ENCODE data around the gene AQP4. TPM values are rescaled to one million over a fixed set of nuclear protein-coding genes. Genes with fewer than 3 reads are reported as not detected.

AQP4 gene
- total and polyA plus RNA-seq, 2 of the 13 experiments (the other 11 are each of a cell fraction or from before 2014, with no cell fraction given) = 0.20 to 0.62 TPM

DNA sequence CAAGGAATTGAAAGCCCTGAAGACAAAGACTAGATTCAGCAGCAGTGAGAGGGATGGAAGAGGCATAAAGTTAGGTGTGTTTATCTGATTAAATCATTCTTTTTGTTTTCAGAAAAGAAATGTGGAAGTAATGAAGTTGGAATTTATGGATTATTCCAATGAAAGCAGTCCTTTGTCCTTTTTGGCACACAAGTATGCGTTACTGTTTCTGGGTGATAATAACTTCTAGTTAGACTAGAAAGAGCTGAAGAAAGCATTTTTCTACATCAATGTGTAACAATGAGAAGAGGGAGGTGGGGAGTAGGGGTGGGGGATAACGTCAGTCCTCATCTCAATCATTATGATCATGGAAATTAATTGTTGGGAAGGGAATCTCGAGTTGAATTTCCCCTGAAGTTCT lies 53.0 kb downstream of the AQP4 start:
- in situ Hi-C loops (cut with HindIII; ENCODE audit: extremely low pct_ligation_motif_present, low pct_unique_long_range_greater_than_20kb) = loop anchor here (10.0 to 25.0 kb wide), 2 partner anchors 500 to 792 kb away; no protein-coding TSS in a partner anchor
- no peak overlapping the region for H2AFZ ChIP-seq (ENCODE audit: low read length)
- H3K9ac ChIP-seq (ENCODE audit: insufficient read depth, low read depth, low read length) = no peak overlapping the region
- ATAC-seq = no peak
- DNase-seq (ENCODE audit: low spot score) = no peak
- no peak overlapping the region for H3K27ac ChIP-seq (ENCODE audit: extremely low read length, insufficient read depth, low read length)
- H3K27me3 ChIP-seq (ENCODE audit: control insufficient read depth in 1 of 2, insufficient read depth in 2 of 2, low read length in 2 of 2) = no peaks in the 10 kb centered on the region
- no peaks in the 10 kb centered on the region for H4K20me1 ChIP-seq (ENCODE audit: insufficient read depth, low read length)
- no peak overlapping the region for H3K4me3 ChIP-seq (replicated peaks in 1 of 3; ENCODE audit: insufficient read depth in 1 of 3, low read depth in 2 of 3, low read length in 3 of 3)
- no peak overlapping the region for H3K4me2 ChIP-seq (ENCODE audit: low read depth, low read length)
- FAIRE-seq = no peak
- H3K79me2 ChIP-seq (ENCODE audit: insufficient read depth, low read length) = no peaks in the 10 kb centered on the region
- WGBS (ENCODE audit: low lambda C conversion rate) = 13% methylated on average over 3 of the region's 3 CpGs
- no TSS peak for BruUV-seq (replicated peaks)
- no peaks in the 10 kb centered on the region for H3K4me1 ChIP-seq (ENCODE audit: insufficient read depth, low read length)
- POLR2A ChIA-PET = no interaction called here
- CTCF ChIA-PET (ENCODE audit: low intra/inter-chr PET ratio, low total read pairs) = interaction anchor here (1.4 kb wide), 1 partner anchor 787 kb away, joined by 7 read pairs; no protein-coding TSS in a partner anchor
- no peaks in the 10 kb centered on the region for H3K9me3 ChIP-seq (ENCODE audit: low read length)
- no peaks in the 10 kb centered on the region for H3K36me3 ChIP-seq (replicated peaks in 1 of 2; ENCODE audit: control insufficient read depth in 1 of 2, insufficient read depth in 2 of 2, low read length in 2 of 2)
- intact Hi-C loops (cut with micrococcal nuclease; ENCODE audit: unreplicated experiment) = loop anchor here (5.0 kb wide), 2 partner anchors 190 to 790 kb away; no protein-coding TSS in a partner anchor
- TF ChIP-seq SOX13 (IDR thresholded peaks at IDR 0.05) (no peak), SOX13 (CRISPR knock-in tag; conservative IDR thresholded peaks at IDR 0.05 in 1 of 2, IDR thresholded peaks at IDR 0.05 in 1 of 2) (no peak), RXRB (CRISPR knock-in tag; IDR thresholded peaks at IDR 0.05; ENCODE audit: borderline replicate concordance) (no peak), HOMEZ (CRISPR knock-in tag; IDR thresholded peaks at IDR 0.05; ENCODE audit: low read depth) (no peak), RARG (CRISPR knock-in tag; IDR thresholded peaks at IDR 0.05; ENCODE audit: low read depth) (no peak), ZNF264 (CRISPR knock-in tag; IDR thresholded peaks at IDR 0.05) (no peak), EZH2 (conservative IDR thresholded peaks at IDR 0.05; ENCODE audit: low read depth, low read length) (no peak), SRF (IDR thresholded peaks at IDR 0.05; ENCODE audit: low read depth, low read length) (no peak), ASH2L (IDR thresholded peaks at IDR 0.05; ENCODE audit: insufficient read length, low read depth, low read length) (no peak), ZNF276 (CRISPR knock-in tag; IDR thresholded peaks at IDR 0.05; ENCODE audit: low read depth) (no peak), TEF (CRISPR knock-in tag; IDR thresholded peaks at IDR 0.05) (no peak), MXI1 (IDR thresholded peaks at IDR 0.05; ENCODE audit: borderline replicate concordance, low read depth, low read length) (no peak), SMC3 (IDR thresholded peaks at IDR 0.05; ENCODE audit: low read length) (no peak), NCOA2 (CRISPR knock-in tag; IDR thresholded peaks at IDR 0.05) (no peak), ZNF879 (CRISPR knock-in tag; IDR thresholded peaks at IDR 0.05) (no peak)
- TF ChIP-seq, protein P1, sequence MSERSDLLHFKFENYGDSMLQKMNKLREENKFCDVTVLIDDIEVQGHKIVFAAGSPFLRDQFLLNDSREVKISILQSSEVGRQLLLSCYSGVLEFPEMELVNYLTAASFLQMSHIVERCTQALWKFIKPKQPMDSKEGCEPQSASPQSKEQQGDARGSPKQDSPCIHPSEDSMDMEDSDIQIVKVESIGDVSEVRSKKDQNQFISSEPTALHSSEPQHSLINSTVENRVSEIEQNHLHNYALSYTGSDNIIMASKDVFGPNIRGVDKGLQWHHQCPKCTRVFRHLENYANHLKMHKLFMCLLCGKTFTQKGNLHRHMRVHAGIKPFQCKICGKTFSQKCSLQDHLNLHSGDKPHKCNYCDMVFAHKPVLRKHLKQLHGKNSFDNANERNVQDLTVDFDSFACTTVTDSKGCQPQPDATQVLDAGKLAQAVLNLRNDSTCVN (CRISPR knock-in tag; IDR thresholded peaks at IDR 0.05; ENCODE audit: borderline replicate concordance) = no peak

Measured in HepG2 (cell line).